HG02623 (cell line): ENCODE data around the gene CTPS2.
"Not testable (repeated sequence)": the region's sequence is repeated elsewhere in the genome, so short reads cannot be mapped to it uniquely, and the experiment has no call there.

Source experiments
- ATAC-seq: cut with Tn5 transposase; IDR thresholded peaks from one replicate; pipeline ENCODE4 v1.9.1; 2021; ENCODE audit warnings: moderate library complexity; ENCODE audit not compliant: unreplicated experiment

Gene CTPS2

GRCh38 chrX:16712548-16713155, at the start of gene CTPS2:
Gene CTPS2 (minus strand): TSS chrX:16712669. CDS start chrX:16702902, 9,767 bp downstream.
- peak; percentile 79 for ATAC-seq

GRCh38 chrX:16761500-16761899, 49.0 kb upstream of the CTPS2 start:
- ATAC-seq, result not testable (repeated sequence)

DNA sequence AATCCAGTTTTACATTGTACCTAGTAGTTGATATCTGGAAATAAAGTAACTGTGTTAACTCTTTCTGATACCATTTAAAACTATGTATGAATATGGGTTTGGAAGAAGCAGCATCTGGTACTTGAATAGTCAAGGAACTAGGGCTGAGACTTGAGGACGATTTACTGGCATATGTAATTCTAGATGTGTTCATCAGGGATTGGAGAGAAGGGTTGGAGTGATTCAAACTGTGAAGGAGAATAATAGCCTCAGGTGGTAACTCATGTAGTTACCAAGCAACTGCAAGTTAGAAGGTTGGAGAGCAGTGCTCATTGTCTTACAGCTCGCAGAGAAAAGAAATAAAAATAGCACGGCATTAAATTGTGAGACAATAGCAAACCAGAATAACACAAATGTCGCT, 44.3 kb upstream of the CTPS2 start:
- ATAC-seq, result no peak

GRCh38 chrX:16754019-16754418, 41.5 kb upstream of the CTPS2 start:
- ATAC-seq, result no peak

- no peak for ATAC-seq
Measured at GRCh38 chrX:16750136-16750535, 37.7 kb upstream of the CTPS2 start.

DNA sequence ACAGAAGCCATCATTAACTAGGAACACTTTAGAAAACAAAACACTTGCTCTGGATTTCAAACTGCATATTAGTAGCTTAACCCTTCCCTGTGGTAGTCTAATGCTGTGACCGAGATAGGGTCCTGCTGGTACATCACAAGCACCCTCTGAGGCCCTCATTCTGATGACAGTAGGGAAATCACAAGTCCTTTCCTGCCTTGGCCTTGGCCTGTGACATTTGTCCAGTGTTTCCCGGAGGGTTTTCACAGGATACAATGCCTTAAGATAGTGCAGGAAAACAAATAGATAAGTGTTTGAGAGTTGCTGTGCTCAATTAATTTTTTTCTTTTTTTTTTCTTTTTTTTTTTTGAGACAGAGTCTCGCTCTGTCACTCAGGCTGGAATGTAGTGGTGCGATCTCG, 36.0 kb upstream of the CTPS2 start:
- no peak for ATAC-seq

DNA sequence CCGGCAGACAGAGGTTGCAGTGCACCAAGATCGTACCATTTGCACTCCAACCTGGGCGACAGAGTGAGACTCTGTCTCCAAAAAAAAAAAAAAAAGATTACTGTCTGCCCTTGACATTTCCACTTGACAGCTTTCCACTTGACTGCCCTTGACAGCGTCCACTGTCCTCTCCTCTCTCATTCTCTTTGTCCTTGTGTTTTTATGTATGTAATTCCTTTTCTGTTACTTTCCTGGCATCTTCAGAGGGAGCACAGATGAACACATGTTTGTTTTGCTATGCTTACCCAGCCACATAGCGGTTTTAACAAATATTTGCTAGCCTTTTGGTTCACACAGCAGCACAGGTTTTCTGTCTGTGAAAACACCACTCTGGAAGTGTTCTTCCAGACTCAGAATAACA, 33.2 kb upstream of the CTPS2 start:
- no peak for ATAC-seq

DNA sequence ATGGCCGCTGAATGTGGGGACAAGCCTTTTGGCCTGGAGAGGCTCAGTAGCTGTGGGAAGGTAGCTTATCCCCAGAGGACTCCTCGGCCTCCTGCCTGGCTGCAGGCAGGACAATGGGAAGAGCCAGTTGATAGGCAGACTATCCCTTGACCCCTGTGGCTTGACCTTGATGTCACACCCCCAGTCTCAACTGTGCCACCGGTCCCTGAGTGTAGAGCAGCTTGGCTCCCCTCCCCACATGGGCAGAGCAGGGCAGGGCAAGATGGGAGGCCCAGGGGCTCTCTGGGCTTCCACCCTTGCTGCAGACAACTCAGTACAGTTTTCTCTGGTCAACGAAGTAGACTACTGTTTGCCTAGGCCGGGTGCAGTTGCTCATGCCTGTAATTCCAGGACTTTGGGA, 32.6 kb upstream of the CTPS2 start:
- ATAC-seq, result no peak

GRCh38 chrX:16743604-16744325, 31.3 kb upstream of the CTPS2 start:
- no peak for ATAC-seq

DNA sequence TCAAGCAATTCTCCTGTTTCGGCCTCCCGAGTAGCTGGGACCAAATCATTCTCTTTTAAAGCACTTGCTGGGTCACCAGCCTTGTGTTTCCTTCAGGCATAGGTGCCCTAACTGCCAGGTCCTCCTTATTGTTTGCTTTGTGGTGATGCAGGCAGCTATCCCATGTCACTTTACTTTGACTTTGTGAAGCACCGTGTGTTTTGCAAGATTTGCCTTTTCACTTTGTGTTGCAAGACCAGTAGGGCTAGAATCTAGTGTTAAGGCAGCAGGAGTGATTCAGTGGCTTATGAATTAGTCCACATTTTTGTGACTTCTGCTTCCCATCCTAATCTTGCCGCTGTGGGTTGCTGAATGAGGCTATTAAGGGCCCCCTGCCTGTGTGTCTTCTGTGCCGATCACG, 27.1 kb upstream of the CTPS2 start:
- no peak for ATAC-seq

DNA sequence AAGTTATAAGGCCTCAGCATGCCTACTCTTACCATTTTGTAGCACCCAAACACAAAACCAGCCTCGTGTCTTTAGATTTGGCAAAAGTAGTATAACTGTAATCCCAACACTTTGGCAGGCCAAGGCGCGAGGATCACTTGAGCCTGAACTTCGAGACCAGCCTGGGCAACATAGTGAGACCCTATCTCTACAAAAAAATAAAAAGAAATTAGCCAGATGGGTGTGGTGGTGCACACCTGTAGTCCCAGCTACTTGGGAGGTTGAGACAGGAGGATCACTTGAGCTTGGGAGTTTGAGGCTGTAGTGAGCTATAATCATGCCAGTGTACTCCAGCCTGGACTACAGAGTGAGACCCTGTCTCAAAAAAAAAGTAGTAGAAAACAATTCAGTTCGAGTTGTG, 24.6 kb upstream of the CTPS2 start:
- no peak for ATAC-seq

DNA sequence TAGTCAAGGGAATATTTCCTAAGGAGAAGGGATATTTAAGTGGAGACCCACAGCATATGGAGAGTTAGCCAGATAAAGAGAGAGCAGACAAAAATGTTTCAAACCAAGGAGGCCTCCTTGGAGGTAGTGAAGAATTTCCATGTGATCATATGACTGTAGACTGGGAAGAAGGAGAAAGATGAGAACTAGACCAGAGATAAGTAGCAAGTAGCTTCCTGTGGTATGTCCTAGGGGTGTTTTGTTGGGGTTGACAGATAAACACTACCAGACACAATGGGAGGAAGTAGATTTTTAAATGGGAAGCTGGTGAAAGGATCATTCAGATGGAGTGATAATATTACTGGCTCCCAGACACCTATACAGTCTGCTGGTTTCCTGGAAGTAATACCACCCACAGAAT, 20.5 kb upstream of the CTPS2 start:
- ATAC-seq, result no peak

DNA sequence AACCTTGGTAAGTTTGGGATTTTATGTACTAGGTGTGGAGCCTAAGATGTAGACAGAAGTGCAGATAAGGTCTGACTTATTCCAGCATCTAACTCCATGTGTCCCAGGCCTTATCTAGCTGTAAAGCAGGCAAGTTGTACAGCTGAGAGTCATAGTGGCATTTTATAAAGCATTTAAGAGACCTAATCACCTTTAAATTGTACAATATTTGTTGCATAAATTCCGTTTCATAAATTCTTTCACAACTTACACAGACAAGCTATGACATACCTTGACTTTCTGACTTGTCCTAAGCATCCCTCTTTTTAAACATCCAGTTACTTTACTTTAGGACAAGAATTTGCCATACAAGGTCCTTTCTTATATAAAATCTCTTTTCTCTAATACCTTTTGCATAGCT, 18.0 kb upstream of the CTPS2 start:
- no peak for ATAC-seq

DNA sequence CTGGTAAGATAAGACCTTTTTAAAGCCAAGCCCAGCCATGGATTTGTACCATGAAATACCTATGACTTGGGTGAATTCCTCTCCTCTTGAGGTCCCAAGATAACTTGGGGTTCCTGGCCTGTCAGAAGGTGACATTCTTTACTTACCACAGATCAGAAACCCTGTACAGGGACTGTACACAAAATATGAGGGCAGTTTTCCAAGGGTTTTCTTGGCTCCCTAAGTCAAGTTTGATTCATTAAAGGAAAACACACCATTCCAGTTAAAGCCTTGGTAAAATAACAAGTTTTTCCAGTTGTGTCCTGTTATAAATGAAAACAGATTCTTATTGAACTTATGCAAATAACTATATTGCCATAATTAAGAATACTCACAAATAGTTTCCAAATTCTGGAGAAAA, 15.2 kb upstream of the CTPS2 start:
- no peak for ATAC-seq

- not testable (repeated sequence) for ATAC-seq
Measured at GRCh38 chrX:16726347-16726988, 14.0 kb upstream of the CTPS2 start.

- no peak for ATAC-seq
Measured at GRCh38 chrX:16725072-16725471, 12.6 kb upstream of the CTPS2 start.

DNA sequence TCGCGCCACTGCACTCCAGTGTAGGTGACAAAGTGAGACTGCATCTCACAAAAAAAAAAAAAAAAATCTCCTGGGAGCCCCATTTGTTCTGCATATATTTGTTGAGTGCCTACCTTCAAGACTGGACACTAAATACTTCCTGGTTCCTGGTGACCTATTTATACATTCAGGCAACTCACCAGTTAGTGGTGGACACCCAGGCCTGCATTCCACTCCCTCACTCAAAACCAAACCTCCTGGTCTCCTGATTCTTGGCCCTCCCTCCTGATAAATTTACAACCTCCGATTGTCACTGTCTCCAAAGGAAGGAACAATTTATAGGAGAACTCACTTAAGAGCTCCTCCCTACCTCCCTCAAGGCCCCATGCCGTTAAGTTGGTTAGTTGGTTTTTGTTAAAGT, 10.0 kb upstream of the CTPS2 start:
- no peak for ATAC-seq

DNA sequence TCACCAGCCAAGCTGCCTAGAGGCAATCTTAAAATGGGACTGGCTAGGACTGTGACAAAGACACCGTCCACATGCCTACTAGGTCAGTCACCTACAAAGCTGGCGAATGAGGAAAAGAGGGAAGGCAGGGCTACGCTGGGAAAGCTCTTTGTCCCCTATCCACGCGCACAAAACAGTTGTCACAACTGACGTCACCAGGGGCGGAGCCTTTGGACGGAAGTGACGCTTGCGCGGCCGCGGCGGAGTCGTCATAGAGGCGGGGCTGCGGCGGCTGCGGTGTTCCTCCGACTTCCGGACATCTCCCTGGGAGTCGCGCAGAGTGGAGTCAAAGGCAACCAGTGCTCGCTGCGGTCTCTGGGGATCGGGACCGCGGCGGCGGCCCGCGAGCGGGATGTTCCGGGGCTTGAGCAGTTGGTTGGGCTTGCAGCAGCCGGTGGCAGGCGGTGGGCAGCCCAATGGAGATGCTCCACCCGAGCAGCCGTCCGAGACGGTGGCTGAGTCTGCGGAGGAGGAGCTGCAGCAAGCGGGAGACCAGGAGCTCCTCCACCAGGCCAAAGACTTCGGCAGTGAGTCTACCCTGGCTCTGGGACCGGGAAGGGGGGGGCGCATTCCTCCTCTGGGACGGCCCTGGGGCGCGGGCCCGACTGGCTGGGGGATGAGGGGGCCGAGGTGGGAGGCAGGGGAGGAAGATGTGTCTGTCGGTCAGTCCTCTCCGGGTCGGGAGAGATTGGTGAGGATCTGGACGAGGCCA, 7.0 kb upstream of the CTPS2 start, which contains the start of gene SYAP1:
SYAP1 (plus strand) TSS at position 279 of the 751 bp plus-strand sequence; CDS start at position 392, 113 bp downstream.
- ATAC-seq, result peak; percentile 97

- peak; percentile 27 for ATAC-seq
Measured at GRCh38 chrX:16718824-16719333, 6.4 kb upstream of the CTPS2 start.

DNA sequence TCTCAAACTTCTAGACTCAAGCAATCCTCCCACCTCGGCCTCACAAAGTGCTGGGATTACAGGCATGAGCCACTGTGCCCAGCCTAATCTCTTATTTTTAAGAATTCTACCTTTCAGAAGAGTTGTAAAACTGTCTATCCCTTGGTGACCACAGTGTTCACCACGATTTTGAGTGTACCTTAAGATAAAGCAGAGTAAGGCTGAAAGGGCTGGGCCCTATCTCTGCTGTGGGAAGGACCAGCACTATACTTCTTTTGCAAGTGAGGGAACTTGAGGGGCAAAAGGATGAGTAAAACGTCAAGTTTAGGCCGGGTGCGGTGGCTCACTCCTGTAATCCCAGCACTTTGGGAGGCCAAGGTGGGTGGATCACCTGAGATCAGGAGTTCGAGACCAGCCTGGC, 4.0 kb upstream of the CTPS2 start:
- ATAC-seq, result not testable (repeated sequence)

GRCh38 chrX:16715638-16716037, 3.2 kb upstream of the CTPS2 start:
- not testable (repeated sequence) for ATAC-seq
